Renal cortex interstitium (tissue), 11 donors: ENCODE data around the gene CD81. TPM values are rescaled to one million over a fixed set of nuclear protein-coding genes. Genes with fewer than 3 reads are reported as not detected.

Source experiments
- DNase-seq, 11 donors: peaks; one replicate each; pipeline ENCODE4 v3.0.0-alpha.2; 2013; ENCODE audit warnings: low read depth in 9 of 11, low spot score in 4 of 11; ENCODE audit errors: extremely low read depth in 1 of 11
- polyA plus RNA-seq, 3 donors: library from polyadenylated mRNA; unstranded; fragments of 120-200 nt; gene quantifications; one replicate each; pipeline ENCODE4 v1.2.1, GENCODE V29; 2013; ENCODE audit not compliant: insufficient read length in 3 of 3

CD81 gene
- polyA plus RNA-seq, 3 donors, result 528 to 587 (median 583) TPM

- no peak for DNase-seq
These were observed 11.4 kb upstream of the CD81 start for GRCh38 chr11:2365571-2366210.

DNA sequence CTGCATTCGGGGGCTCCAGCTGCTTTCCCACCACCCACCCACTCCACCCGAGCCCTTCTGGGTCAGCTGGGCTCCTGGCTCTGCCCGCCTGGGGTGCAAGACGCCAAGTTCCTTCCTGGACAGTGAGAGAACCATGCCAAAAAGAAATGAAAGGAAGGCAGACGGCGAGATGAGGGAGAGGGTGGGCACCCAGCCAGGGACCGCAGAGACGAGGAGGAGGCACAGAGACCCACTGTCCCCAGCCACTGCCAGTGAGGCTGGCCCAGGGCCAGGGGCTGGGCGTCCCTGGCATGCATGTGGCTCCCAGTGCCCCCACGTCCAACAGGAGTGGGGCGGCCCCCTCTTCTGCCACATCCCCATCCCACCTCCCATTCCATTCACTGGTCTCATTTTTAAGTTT is 10.8 kb upstream of the CD81 start:
- DNase-seq, result no peak

- no peak for DNase-seq
These were observed 10.4 kb upstream of the CD81 start for GRCh38 chr11:2366733-2367132.

GRCh38 chr11:2367266-2368160 is 9.6 kb upstream of the CD81 start:
- DNase-seq, result no peak

- DNase-seq, result no peak
These were observed 8.8 kb upstream of the CD81 start for GRCh38 chr11:2368178-2368850.

- no peak for DNase-seq
These were observed 8.3 kb upstream of the CD81 start for GRCh38 chr11:2368851-2369180.

DNA sequence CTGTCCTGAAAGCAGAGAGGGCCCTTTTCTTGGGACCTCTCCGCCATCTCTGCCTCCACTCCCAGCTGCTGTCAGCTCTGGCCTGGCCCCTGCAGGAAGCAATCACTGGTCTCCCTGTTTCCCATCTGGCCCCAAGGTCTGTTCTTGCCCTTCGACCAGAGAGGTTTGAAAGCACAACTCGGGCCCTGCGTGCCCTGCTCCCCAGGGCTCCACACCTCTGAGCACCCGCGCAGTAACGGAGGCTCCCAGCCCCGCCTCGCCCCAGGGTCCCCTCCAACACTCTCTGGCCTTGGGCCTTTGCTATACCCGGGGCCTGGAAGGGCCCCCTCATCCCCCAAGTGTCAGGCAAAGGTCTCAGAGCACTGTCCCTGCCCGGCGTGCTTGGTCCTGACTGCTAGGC is 7.8 kb upstream of the CD81 start:
- DNase-seq, result no peak

- no peak for DNase-seq
These were observed 7.2 kb upstream of the CD81 start for GRCh38 chr11:2369896-2370295.

- no peak for DNase-seq
These were observed 2.5 kb upstream of the CD81 start for GRCh38 chr11:2374456-2375201.

- no peak for DNase-seq
These were observed 1.7 kb upstream of the CD81 start for GRCh38 chr11:2375341-2375853.

DNA sequence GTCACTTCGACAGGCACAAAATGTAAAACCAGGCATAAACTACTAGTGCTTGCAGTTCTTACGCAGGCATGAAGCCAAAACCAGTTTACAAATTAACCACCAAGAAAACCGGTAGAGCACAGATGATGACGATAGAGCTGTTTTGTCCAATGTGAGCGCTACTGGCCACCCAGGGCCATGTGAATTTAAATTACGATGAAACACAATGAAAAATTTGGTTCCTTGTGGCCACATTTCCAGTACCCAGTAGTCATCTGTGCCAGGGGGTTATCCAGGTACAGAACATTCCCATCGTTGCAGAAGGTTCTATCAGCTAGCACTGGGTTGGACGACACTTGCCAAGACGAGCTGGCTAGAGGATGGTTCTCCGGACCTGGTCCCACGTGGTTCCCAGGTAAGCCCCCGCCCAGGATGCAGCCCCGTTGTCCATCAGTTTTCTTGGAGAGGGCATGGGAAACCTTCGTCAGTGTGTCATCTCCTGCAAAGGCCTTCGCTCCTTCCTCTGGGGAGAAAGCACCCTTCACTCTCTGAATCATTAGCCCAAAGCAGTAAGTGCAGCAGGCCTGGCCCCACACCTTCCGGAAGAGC is 1.1 kb upstream of the CD81 start:
- peak in 5 of 11 donors; percentile 42 to 72 (median 60) for DNase-seq

- DNase-seq, result peak in 5 of 11 donors; percentile 53 to 74 (median 70)
These were observed 667 bp downstream of the CD81 start for GRCh38 chr11:2377511-2378443.

GRCh38 chr11:2378527-2379210 is 1.6 kb downstream of the CD81 start:
- DNase-seq, result peak in 5 of 11 donors; percentile 34 to 62 (median 54)

DNA sequence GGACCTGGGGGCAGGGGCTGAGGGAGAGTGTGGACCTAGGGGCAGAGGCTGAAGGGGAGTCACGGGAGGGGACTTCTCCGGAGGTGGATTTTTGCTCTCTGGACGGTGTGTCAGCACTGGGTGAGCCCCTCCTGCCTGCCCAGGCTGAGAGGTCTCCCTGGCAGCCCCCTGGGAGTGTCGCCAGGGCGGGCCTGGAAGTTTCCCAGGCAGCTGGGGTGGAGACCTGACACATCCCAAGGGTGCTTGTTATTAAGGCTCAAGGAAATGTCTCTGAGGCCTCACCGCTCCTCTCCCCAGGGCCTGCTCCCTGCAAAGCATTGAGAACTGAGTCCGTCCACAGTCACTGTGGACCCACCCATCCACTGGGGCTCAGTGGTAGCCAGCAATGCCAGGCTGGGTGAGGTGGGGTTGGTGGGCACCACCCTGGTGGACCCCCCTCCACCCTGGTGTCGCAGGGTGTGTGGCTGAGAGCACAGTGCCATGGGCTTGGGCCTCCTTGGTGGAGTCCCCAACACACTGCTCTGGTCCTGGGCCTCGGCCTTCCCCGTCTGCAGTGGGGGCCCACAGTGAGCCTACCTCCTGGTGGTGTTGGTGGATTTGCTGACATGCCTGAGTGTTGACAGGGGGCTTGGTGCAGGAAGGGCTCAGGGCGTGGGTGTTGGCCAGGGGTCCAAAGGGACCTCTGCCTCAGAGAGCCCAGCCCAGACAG is 2.5 kb downstream of the CD81 start:
- DNase-seq, result no peak

- DNase-seq, result no peak
These were observed 3.3 kb downstream of the CD81 start for GRCh38 chr11:2380396-2380795.

DNA sequence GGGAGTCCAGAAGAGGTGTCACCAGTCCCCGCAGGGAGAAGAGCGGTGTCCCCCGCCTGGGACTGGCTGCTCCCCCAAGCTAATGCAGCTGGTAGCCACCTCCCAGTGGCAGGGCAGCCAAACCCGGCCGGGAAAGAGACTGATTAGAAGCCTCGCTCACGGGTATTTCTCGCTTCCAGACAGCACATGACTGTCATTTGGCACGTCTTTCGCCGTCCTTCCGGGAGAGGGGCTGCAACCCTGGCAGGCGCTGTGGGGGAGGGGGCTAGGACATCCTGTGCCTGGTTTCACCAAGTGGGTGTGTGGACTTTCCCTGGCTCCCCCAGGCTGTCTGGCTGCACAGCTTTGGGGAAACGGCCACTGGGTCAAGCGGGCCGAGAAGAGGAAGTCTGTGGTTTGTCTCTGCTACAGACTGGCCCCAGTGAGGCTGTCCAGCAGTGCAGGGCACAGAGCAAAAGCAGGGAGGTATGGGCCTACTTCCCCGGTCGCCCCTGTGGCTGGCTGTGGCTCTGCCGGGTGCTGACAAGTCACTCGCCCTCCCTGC is 3.8 kb downstream of the CD81 start:
- DNase-seq, result no peak
